ENCODE measurements around the gene LINC00305. TPM values are rescaled to one million over a fixed set of nuclear protein-coding genes. Genes with fewer than 3 reads are reported as not detected.
A peak's percentile ranks its signal among the peaks of the same experiment; 100 is the strongest.

LINC00305 gene
- total RNA-seq, 1 experiment from 2014 or later: not detected

- ChIA-PET POLR2A (interaction anchor here (1.0 kb wide), 1 partner anchor 8 kb away, joined by 3 read pairs; no protein-coding TSS in a partner anchor), CTCF (interaction anchor here (0.5 to 0.7 kb wide), 4 partner anchors 48 to 1724 kb away, joined by 3 to 4 read pairs (median 3); no protein-coding TSS in a partner anchor)
- Mint-ChIP-seq H3K9me3 (ENCODE audit: unreplicated experiment) (no peaks in the 10 kb centered on the region), H3K27me3 (ENCODE audit: insufficient read depth, unreplicated experiment) (peaks cover 36% of the 10 kb centered on the region), H3K4me3 (ENCODE audit: unreplicated experiment) (no peak overlapping the region), H3K27ac (ENCODE audit: low read depth, unreplicated experiment) (no peak overlapping the region), H3K4me1 (ENCODE audit: insufficient read depth, unreplicated experiment) (no peaks in the 10 kb centered on the region), H3K36me3 (ENCODE audit: insufficient read depth, unreplicated experiment) (no peaks in the 10 kb centered on the region)
- no peak for TF ChIP-seq CTCF (IDR thresholded peaks at IDR 0.05; ENCODE audit: unreplicated experiment)
- no peak for DNase-seq (ENCODE audit: unreplicated experiment)
- no TSS peak for BruUV-seq (replicated peaks)
- intact Hi-C loops (cut with micrococcal nuclease): no loop called here
Observed at GRCh38 chr18:64111950-64112349, 36.9 kb downstream of the LINC00305 start.

GRCh38 chr18:64110692-64111480 is 38.0 kb downstream of the LINC00305 start:
- Mint-ChIP-seq H3K4me1 (ENCODE audit: insufficient read depth, unreplicated experiment) (no peaks in the 10 kb centered on the region), H3K27me3 (ENCODE audit: insufficient read depth, unreplicated experiment) (peaks cover 36% of the 10 kb centered on the region), H3K36me3 (ENCODE audit: insufficient read depth, unreplicated experiment) (no peaks in the 10 kb centered on the region), H3K4me3 (ENCODE audit: unreplicated experiment) (no peak overlapping the region), H3K27ac (ENCODE audit: low read depth, unreplicated experiment) (no peak overlapping the region), H3K9me3 (ENCODE audit: unreplicated experiment) (no peaks in the 10 kb centered on the region)
- BruUV-seq (replicated peaks): no TSS peak
- CTCF ChIA-PET: no interaction called here
- intact Hi-C loops (cut with micrococcal nuclease): no loop called here
- POLR2A ChIA-PET: interaction anchor here (1.0 kb wide), 1 partner anchor 9 kb away, joined by 3 read pairs; no protein-coding TSS in a partner anchor
- peak; percentile 65 for DNase-seq (ENCODE audit: unreplicated experiment)
- TF ChIP-seq CTCF (IDR thresholded peaks at IDR 0.05; ENCODE audit: unreplicated experiment): no peak

- intact Hi-C loops (cut with micrococcal nuclease): no loop called here
- no TSS peak for BruUV-seq (replicated peaks)
- Mint-ChIP-seq H3K27me3 (ENCODE audit: insufficient read depth, unreplicated experiment) (peaks cover 78% of the 10 kb centered on the region), H3K4me3 (ENCODE audit: unreplicated experiment) (no peak overlapping the region), H3K9me3 (ENCODE audit: unreplicated experiment) (no peaks in the 10 kb centered on the region), H3K36me3 (ENCODE audit: insufficient read depth, unreplicated experiment) (no peaks in the 10 kb centered on the region), H3K27ac (ENCODE audit: low read depth, unreplicated experiment) (no peak overlapping the region), H3K4me1 (ENCODE audit: insufficient read depth, unreplicated experiment) (no peaks in the 10 kb centered on the region)
- DNase-seq (ENCODE audit: unreplicated experiment): no peak
- no peak for TF ChIP-seq CTCF (IDR thresholded peaks at IDR 0.05; ENCODE audit: unreplicated experiment)
- POLR2A ChIA-PET: no interaction called here
- CTCF ChIA-PET: no interaction called here
Observed at GRCh38 chr18:64103986-64104385, 44.9 kb downstream of the LINC00305 start.

- ChIA-PET CTCF (interaction anchor here (0.6 to 1.1 kb wide), 3 partner anchors 13 to 991 kb away, joined by 4 read pairs; no protein-coding TSS in a partner anchor), POLR2A (no interaction called here)
- no peak for TF ChIP-seq CTCF (IDR thresholded peaks at IDR 0.05; ENCODE audit: unreplicated experiment)
- no peaks in the 10 kb centered on the region for H3K9me3 Mint-ChIP-seq (ENCODE audit: unreplicated experiment)
- no TSS peak for BruUV-seq (replicated peaks)
- no peak overlapping the region for H3K4me3 Mint-ChIP-seq (ENCODE audit: unreplicated experiment)
- DNase-seq (ENCODE audit: unreplicated experiment): no peak
- no peaks in the 10 kb centered on the region for H3K4me1 Mint-ChIP-seq (ENCODE audit: insufficient read depth, unreplicated experiment)
- no peak overlapping the region for H3K27ac Mint-ChIP-seq (ENCODE audit: low read depth, unreplicated experiment)
- intact Hi-C loops (cut with micrococcal nuclease): no loop called here
- H3K27me3 Mint-ChIP-seq (ENCODE audit: insufficient read depth, unreplicated experiment): peaks cover 76% of the 10 kb centered on the region
- H3K36me3 Mint-ChIP-seq (ENCODE audit: insufficient read depth, unreplicated experiment): no peaks in the 10 kb centered on the region
Observed at GRCh38 chr18:64100116-64100922, 48.6 kb downstream of the LINC00305 start.

All from MCF 10A (cell line).